Spinal cord (tissue), 10 donors: ENCODE measurements around the gene FAM3D. TPM values are rescaled to one million over a fixed set of nuclear protein-coding genes. Genes with fewer than 3 reads are reported as not detected.
"Not testable (repeated sequence)": the region's sequence is repeated elsewhere in the genome, so short reads cannot be mapped to it uniquely, and the experiment has no call there.

ENCODE experiments used
- DNase-seq, 6 donors: peaks; one replicate each; pipeline versions ENCODE4 v3.0.0 to v3.0.0-alpha.2; 2013 to 2015; ENCODE audit warnings: low spot score in 6 of 6, low read depth in 4 of 6
- H3K27ac ChIP-seq: one replicate; pipeline ENCODE4 v1.5.1; 2013; ENCODE audit warnings: low read depth, low read length, control low read depth
- H3K27me3 ChIP-seq: one replicate; pipeline ENCODE4 v1.6.1; 2013; ENCODE audit warnings: low read length; ENCODE audit not compliant: control insufficient read depth, insufficient read depth
- H3K36me3 ChIP-seq: one replicate; pipeline ENCODE4 v1.6.1; 2013; ENCODE audit warnings: low read length; ENCODE audit not compliant: control insufficient read depth, insufficient read depth
- H3K4me1 ChIP-seq: one replicate; pipeline ENCODE4 v1.6.1; 2013; ENCODE audit warnings: low read length; ENCODE audit not compliant: control insufficient read depth, insufficient read depth
- H3K4me3 ChIP-seq: one replicate; pipeline ENCODE4 v1.5.1; 2013; ENCODE audit warnings: low read depth, low read length, control low read depth
- H3K9me3 ChIP-seq: one replicate; pipeline ENCODE4 v1.6.1; 2013; ENCODE audit warnings: low read length; ENCODE audit not compliant: control insufficient read depth, insufficient read depth
- WGBS: methylation state at CpG from one replicate; pipeline ENCODE4 v1.1.5; 2013; ENCODE audit warnings: missing lambda C conversion rate; ENCODE audit not compliant: insufficient coverage; 5-methylcytosine and 5-hydroxymethylcytosine counted together
- long read RNA-seq, 4 donors: transcript quantifications; one replicate each; lab custom pipeline, GENCODE V29; 2026
- polyA plus RNA-seq, 2 donors: library from polyadenylated mRNA; unstranded; fragments of 120-200 nt; gene quantifications; one replicate each; pipeline ENCODE4 v1.2.1, GENCODE V29; 2013; ENCODE audit not compliant: insufficient read length in 2 of 2
- total RNA-seq, 2 donors: library from RNA; depleted of rRNA in 1 of 2; stranded (reverse); fragments of 120-200 nt in 1 of 2; fragments of >200 nt in 1 of 2; gene quantifications; one replicate each; pipeline versions ENCODE4 v1.2.3 to v1.2.4, GENCODE V29; 2013 to 2014
- donor health status: healthy.

Gene FAM3D, protein sequence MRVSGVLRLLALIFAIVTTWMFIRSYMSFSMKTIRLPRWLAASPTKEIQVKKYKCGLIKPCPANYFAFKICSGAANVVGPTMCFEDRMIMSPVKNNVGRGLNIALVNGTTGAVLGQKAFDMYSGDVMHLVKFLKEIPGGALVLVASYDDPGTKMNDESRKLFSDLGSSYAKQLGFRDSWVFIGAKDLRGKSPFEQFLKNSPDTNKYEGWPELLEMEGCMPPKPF
- total RNA-seq (under 1 TPM; 0.20 to 0.39 TPM), polyA plus RNA-seq (under 1 TPM in 1 of 2 donors, not detected in 1; 0.17 TPM)
- long read RNA-seq, donor 1, result 0 reads
- long read RNA-seq, donor 2, result 0 reads
- long read RNA-seq, donor 3, result 0 reads
- long read RNA-seq, donor 4, partial matches to known transcripts, result 0 of 1 reads
- long read RNA-seq, donor 4, other reads (novel, unspliced or antisense), result 0 of 1 reads

DNA sequence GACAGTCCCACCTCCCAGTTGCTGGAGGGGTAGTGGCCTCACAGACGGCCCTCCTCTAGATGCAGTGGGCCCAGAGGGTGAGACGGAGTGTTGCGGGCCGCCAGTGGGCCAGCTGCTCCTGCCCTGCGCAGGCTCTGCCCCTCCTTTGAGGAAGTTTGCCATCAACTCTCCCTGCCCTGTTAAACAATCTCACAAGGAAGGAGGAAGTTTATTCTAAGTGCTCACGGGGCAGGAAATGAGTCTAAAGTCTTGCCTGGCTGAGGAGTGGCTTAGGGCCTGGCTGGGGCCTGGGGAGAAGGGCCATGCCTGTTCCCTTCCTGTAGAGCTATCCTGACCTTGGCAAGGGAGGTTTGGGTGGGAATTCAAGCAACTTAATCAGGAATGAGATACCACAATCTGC is at the start of gene FAM3D:
TSS of gene FAM3D (minus strand) at position 92 of the 400 bp plus-strand sequence. CDS start 11,211 bp downstream, outside the sequence.
- Histone ChIP-seq H3K27ac (no peak within 1 kb of the TSS), H3K36me3 (no peaks in the 10 kb centered on the region), H3K4me1 (no peaks in the 10 kb centered on the region), H3K27me3 (no peaks in the 10 kb centered on the region), H3K9me3 (no peaks in the 10 kb centered on the region), H3K4me3 (no peak within 1 kb of the TSS)
- no peak for DNase-seq
- 72% methylated on average over 4 of the region's 6 CpGs for WGBS

GRCh38 chr3:58713715-58714401 is 47.3 kb upstream of the FAM3D start:
- Histone ChIP-seq H3K4me3 (no peak overlapping the region), H3K4me1 (no peaks in the 10 kb centered on the region), H3K9me3 (no peaks in the 10 kb centered on the region), H3K27me3 (no peaks in the 10 kb centered on the region), H3K36me3 (no peaks in the 10 kb centered on the region), H3K27ac (no peak overlapping the region)
- no CpG with 5 or more reads among the region's 3 CpGs for whole genome bisulfite sequencing
- DNase-seq, result no peak

GRCh38 chr3:58711871-58712270 is 45.3 kb upstream of the FAM3D start:
- WGBS, result 84% methylated on average over 3 of the region's 8 CpGs
- H3K4me1 ChIP-seq, result no peaks in the 10 kb centered on the region

DNA sequence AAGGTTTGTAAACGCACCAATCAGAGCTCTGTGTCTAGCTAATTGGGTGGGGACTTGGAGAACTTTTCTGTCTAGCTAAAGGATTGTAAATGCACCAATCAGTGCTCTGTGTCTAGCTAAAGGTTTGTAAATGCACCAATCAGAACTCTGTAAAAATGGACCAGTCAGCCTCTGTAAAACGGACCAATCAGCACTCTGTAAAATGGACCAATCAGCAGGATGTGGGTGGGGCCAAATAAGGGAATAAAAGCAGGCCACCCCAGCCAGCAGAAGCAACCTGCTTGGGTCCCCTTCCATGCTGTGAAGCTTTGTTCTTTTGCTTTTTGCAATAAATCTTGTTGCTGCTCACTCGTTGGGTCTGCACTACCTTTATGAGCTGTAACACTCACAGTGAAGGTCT is 42.4 kb upstream of the FAM3D start:
- not testable (repeated sequence) for H3K27me3 ChIP-seq

More at GRCh38 chr3:58711871-58712270, 45.3 kb upstream of the FAM3D start:
- no peak overlapping the region for H3K4me3 ChIP-seq
- H3K27me3 ChIP-seq, result no peaks in the 10 kb centered on the region
- H3K9me3 ChIP-seq, result no peaks in the 10 kb centered on the region
- no peaks in the 10 kb centered on the region for H3K36me3 ChIP-seq
- DNase-seq, result no peak
- H3K27ac ChIP-seq, result no peak overlapping the region

GRCh38 chr3:58708116-58708791 is 41.7 kb upstream of the FAM3D start:
- no peak for DNase-seq
- no peaks in the 10 kb centered on the region for H3K9me3 ChIP-seq
- WGBS, result 72% methylated on average over 2 of the region's 3 CpGs
- H3K27ac ChIP-seq, result no peak overlapping the region
- no peak overlapping the region for H3K4me3 ChIP-seq
- H3K4me1 ChIP-seq, result no peaks in the 10 kb centered on the region
- H3K36me3 ChIP-seq, result no peaks in the 10 kb centered on the region
- no peaks in the 10 kb centered on the region for H3K27me3 ChIP-seq

More for the DNA sequence above, 42.4 kb upstream of the FAM3D start:
- not testable (repeated sequence) for H3K9me3 ChIP-seq, H3K27ac ChIP-seq, DNase-seq, H3K36me3 ChIP-seq, H3K4me1 ChIP-seq, H3K4me3 ChIP-seq
- 59% methylated on average over 3 of the region's 3 CpGs for WGBS

GRCh38 chr3:58707390-58707930 is 40.9 kb upstream of the FAM3D start:
- no CpG with 5 or more reads among the region's 3 CpGs for WGBS
- Histone ChIP-seq H3K36me3 (no peaks in the 10 kb centered on the region), H3K4me3 (no peak overlapping the region), H3K27me3 (no peaks in the 10 kb centered on the region), H3K9me3 (no peaks in the 10 kb centered on the region), H3K4me1 (no peaks in the 10 kb centered on the region), H3K27ac (no peak overlapping the region)
- DNase-seq, result peak in 1 of 6 donors; percentile 24

DNA sequence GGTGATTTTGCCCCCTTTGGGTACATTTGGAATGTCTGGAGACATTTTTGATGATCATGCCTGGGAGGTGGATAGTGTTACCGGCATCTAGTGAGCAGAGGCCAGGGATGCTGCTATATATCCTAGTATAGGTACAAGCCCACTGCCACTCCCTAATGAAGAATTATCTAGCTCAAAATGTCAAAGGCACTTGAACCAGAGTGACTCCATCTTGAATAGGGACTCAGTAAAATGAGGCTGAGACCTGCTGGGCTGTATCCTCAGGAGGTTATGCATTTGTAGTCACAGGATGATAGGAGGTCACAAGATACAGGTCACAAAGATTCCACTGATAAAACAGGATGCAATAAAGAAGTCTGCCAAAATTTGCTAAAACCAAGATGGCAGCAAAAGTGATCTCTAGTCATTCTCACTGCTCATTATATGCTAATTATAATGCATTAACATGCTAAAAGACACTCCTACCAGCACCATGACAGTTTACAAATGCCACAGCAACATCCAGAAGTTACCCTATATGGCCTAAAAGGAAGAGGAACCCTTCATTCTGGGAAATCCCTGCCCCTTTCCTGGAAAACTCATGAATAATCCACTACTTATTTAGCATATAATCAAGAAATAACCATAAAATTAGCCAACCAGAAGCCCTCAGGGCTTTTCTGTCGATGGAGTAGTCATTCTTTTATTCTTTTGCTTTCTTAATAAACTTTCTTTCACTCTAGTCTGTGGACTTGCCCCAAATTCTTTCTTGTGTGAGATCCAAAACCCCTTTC is 40.0 kb upstream of the FAM3D start:
- no peak overlapping the region for H3K27ac ChIP-seq
- WGBS, result no CpG with 5 or more reads among the region's 2 CpGs
- DNase-seq, result no peak
- no peak overlapping the region for H3K4me3 ChIP-seq
- no peaks in the 10 kb centered on the region for H3K4me1 ChIP-seq
- H3K9me3 ChIP-seq, result no peaks in the 10 kb centered on the region
- H3K36me3 ChIP-seq, result no peaks in the 10 kb centered on the region
- H3K27me3 ChIP-seq, result no peaks in the 10 kb centered on the region

DNA sequence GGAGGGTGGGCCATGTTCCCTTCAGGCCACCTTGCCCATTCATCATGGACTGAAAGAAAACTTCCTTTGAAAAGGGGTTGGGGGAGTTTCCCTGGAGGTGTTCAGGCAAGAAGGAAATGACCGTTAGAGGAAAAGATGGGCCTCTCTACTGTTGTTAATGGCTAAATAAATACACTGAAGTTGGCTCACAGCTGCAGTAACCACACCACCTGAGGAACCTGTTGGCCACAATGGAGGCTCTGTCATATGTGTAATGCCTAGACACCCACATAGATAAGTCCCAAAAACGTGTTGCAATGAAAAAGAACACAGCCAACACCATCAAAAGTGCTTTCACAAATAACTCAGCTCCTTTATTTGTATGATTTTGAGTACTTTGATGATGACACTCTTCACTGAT is 38.2 kb upstream of the FAM3D start:
- no peak for DNase-seq
- H3K36me3 ChIP-seq, result no peaks in the 10 kb centered on the region
- no peaks in the 10 kb centered on the region for H3K9me3 ChIP-seq
- no peaks in the 10 kb centered on the region for H3K27me3 ChIP-seq
- no peak overlapping the region for H3K4me3 ChIP-seq
- no peak overlapping the region for H3K27ac ChIP-seq
- WGBS, result no CpG with 5 or more reads among the region's 2 CpGs
- H3K4me1 ChIP-seq, result no peaks in the 10 kb centered on the region

DNA sequence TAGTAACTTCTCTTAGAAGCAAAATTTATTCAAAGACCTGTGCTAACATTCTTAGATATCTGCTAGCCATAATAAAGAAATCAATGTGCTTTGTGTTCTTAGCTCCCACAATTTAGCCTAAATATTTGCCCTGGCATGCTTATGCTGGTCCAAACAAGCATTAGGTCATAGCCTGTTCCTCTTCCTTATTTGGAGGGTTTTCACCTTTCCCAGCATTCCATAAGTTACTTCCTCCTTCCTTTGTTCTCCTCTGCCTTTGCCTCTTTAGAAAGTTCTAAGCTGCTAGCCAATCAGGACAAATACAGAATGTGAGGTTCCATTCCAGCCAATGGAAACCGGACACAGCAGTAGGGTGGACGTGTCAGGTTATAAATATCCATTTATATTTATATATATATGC is 37.7 kb upstream of the FAM3D start:
- H3K36me3 ChIP-seq, H3K4me1 ChIP-seq, H3K27me3 ChIP-seq, H3K9me3 ChIP-seq, DNase-seq, H3K27ac ChIP-seq, H3K4me3 ChIP-seq: not testable (repeated sequence)
- no CpG with 5 or more reads among the region's 2 CpGs for WGBS
